GM19328 (cell line): ENCODE results near the gene BAHD1.

Experiments
- ATAC-seq: cut with Tn5 transposase; IDR thresholded peaks from one replicate; pipeline ENCODE4 v1.9.1; 2021; ENCODE audit warnings: mild to moderate bottlenecking, moderate library complexity; ENCODE audit not compliant: unreplicated experiment

Gene BAHD1

GRCh38 chr15:40440743-40441564 is at the start of gene BAHD1:
BAHD1 (plus strand) TSS chr15:40440953; CDS start chr15:40458465, 17,512 bp downstream.
- peak; percentile 92 for ATAC-seq

- ATAC-seq: no peak
These were observed 47.5 kb upstream of the BAHD1 start for GRCh38 chr15:40392986-40393948.

- ATAC-seq: no peak
These were observed 42.9 kb upstream of the BAHD1 start for GRCh38 chr15:40397688-40398412.

- ATAC-seq: peak; percentile 76
These were observed 42.3 kb upstream of the BAHD1 start for GRCh38 chr15:40398413-40398873.

GRCh38 chr15:40399370-40399769 is 41.4 kb upstream of the BAHD1 start:
- ATAC-seq: no peak

- ATAC-seq: peak; percentile 85
These were observed 35.0 kb upstream of the BAHD1 start, which contains the start of gene IVD for GRCh38 chr15:40405501-40406381. IVD (plus strand) TSS chr15:40405795; CDS start chr15:40405828, 33 bp downstream.

GRCh38 chr15:40407330-40407990 is 33.3 kb upstream of the BAHD1 start:
- ATAC-seq: peak; percentile 52

GRCh38 chr15:40409366-40409765 is 31.4 kb upstream of the BAHD1 start:
- ATAC-seq: no peak

- ATAC-seq: no peak
These were observed 30.3 kb upstream of the BAHD1 start for GRCh38 chr15:40410476-40410875.

GRCh38 chr15:40412095-40412759 is 28.5 kb upstream of the BAHD1 start:
- ATAC-seq: no peak

GRCh38 chr15:40413036-40413435 is 27.7 kb upstream of the BAHD1 start:
- no peak for ATAC-seq

GRCh38 chr15:40414816-40415215 is 25.9 kb upstream of the BAHD1 start:
- ATAC-seq: no peak

GRCh38 chr15:40415226-40415625 is 25.5 kb upstream of the BAHD1 start:
- ATAC-seq: no peak

- ATAC-seq: no peak
These were observed 24.7 kb upstream of the BAHD1 start for GRCh38 chr15:40416056-40416455.

GRCh38 chr15:40418126-40418525 is 22.6 kb upstream of the BAHD1 start:
- ATAC-seq: no peak

- no peak for ATAC-seq
These were observed 20.6 kb upstream of the BAHD1 start for GRCh38 chr15:40420071-40420713.

- ATAC-seq: no peak
These were observed 20.0 kb upstream of the BAHD1 start for GRCh38 chr15:40420793-40421192.
